Adipocyte (in vitro differentiated cells): ENCODE data around the gene ZBTB21.

ENCODE experiments used
- DNase-seq: peaks from one replicate; pipeline ENCODE4 v3.0.0-alpha.2; 2015; ENCODE audit warnings: low read depth
- H3K27me3 ChIP-seq: replicated peaks from 2 replicates; pipeline ENCODE4 v1.7.0; 2013; ENCODE audit warnings: mild to moderate bottlenecking, low read length, moderate library complexity; ENCODE audit not compliant: control insufficient read depth, insufficient read depth
- H3K36me3 ChIP-seq: 2 replicates; pipeline ENCODE4 v1.7.0; 2013; ENCODE audit warnings: low read length, mild to moderate bottlenecking, moderate library complexity; ENCODE audit not compliant: control insufficient read depth, insufficient read depth, severe bottlenecking
- H3K4me1 ChIP-seq: 2 replicates; pipeline ENCODE4 v1.7.0; 2013; ENCODE audit warnings: mild to moderate bottlenecking, low read length, moderate library complexity; ENCODE audit not compliant: control insufficient read depth, insufficient read depth
- H3K4me3 ChIP-seq: 2 replicates; pipeline ENCODE4 v1.7.0; 2013; ENCODE audit warnings: mild to moderate bottlenecking, low read length, moderate library complexity
- H3K9ac ChIP-seq: 2 replicates; pipeline ENCODE4 v1.7.0; 2013; ENCODE audit warnings: mild to moderate bottlenecking, low read length, moderate library complexity
- H3K9me3 ChIP-seq: 2 replicates; pipeline ENCODE4 v1.7.0; 2013; ENCODE audit warnings: mild to moderate bottlenecking, low read length, moderate library complexity; ENCODE audit not compliant: control insufficient read depth

The ZBTB21 gene

DNA sequence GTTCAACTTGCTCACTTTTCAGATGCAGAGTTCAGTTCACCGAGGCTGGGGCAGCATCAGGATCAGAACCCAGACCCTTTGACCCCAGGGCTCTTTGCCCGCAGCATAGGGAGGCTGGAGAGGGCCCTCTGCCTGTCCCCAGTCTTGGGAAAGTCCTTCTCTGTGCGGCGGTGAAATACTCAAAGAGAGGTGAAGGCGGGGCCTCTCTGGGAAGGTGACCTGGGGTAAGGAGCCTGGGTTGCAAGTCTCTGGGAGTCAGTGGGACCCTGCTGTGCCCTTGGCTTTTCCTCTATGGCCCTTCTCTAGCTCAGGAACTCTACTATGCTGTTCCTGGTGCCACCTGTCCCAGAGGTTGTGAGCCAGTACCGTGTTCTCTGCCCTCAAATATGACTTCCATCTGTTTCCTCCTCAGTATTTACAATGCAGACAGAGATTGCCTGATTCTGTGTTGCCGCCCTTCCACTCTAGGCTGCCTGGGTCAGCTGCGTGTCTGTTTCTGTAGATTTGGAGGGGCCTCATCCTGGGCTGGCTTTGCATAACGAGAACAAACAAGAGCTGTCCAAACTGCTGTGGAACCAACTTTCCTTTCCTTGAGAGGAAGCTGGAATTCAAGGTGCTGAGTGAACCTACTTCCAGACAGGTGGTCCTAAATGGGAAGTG is 18.7 kb upstream of the ZBTB21 start:
- Histone ChIP-seq H3K36me3 (no peaks in the 10 kb centered on the region), H3K4me3 (no peak overlapping the region), H3K27me3 (peaks cover 11% of the 10 kb centered on the region), H3K9ac (no peak overlapping the region), H3K4me1 (no peaks in the 10 kb centered on the region), H3K9me3 (no peaks in the 10 kb centered on the region)
- DNase-seq = no peak

DNA sequence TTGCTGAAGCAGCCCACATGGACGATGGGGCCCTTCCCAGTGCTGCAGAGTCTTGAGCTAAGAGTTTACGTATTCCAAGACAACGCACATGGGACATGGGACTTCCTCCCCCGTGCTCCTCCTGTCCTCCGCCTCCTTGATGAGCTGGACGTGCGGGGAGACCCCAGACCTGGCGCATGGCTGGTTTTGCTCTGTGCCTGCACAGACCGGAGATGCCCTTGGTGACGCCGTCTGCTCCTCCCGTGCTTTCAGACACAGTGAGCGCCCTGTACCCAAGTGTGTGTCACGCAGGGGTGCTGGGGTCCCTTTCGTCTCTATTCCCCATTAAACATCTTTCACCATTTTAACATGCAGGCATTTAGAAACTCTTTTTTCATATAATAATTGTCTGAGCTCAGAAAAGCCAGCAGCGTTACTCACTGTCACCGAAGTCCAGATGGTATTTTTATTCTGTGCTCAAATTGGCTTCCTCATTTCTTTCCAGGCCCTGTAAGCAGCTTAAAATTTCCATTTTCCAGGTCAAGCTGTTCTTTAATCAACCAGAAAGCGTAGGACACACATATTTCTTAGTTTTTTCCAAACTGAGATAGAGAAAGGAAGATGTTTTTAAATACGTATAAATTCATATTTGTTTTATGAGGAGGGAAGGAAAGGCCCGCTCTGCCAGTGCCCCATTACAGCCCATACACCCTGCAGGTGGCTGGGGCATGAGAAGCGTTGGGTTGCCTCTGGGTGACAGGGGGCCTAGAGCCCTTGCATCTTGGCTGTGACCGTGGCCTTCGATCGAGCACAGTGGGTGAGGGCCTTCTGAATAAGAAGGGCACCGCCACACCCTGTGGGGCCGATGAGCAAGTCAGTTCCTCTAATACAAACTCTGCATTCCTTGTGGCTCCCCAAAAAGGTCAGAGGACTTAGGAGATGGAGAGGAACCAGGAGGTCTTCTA is 17.9 kb upstream of the ZBTB21 start:
- H3K27me3 ChIP-seq = peaks cover 19% of the 10 kb centered on the region
- H3K9ac ChIP-seq = no peak overlapping the region
- no peaks in the 10 kb centered on the region for H3K36me3 ChIP-seq
- no peak overlapping the region for H3K4me3 ChIP-seq
- H3K4me1 ChIP-seq = no peaks in the 10 kb centered on the region
- no peaks in the 10 kb centered on the region for H3K9me3 ChIP-seq
- DNase-seq = no peak

DNA sequence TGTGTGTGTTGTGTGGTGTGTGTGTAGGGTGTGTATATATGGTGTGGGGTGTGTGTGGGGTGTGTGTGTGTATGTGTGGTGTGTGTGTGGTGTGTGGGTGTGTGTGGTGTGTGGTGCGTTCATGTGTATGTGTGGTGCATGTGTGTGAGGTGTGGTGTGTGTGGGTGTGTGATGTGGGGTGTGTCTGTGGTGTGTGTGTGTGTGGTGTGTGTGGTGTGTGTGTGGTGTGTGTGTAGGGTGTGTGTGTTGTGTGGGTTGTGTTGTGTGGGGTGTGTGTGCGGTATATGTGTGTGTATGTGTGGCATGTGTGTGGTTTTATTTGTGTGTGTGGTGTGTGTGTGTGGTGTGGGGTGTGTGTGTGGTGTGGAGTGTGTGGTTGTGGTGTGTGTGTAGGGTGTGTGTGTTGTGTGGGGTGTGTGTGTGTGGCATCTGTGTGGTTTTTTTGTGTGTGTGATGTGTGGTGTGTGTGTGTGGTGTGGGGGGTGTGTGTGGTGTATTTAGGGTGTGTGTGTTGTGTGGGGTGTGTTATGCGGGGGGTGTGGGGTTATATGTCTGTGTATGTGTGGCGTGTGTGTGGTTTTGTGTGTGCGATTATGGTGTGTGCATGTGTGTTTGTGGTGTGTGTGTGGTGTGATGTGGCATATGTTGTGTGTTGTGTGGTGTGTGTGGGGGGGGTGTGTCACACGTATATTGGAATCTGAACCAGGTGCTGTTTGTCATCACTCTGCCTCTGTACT is 17.1 kb upstream of the ZBTB21 start:
- H3K36me3 ChIP-seq = no peaks in the 10 kb centered on the region
- H3K9me3 ChIP-seq = no peaks in the 10 kb centered on the region
- no peak for DNase-seq
- H3K27me3 ChIP-seq = peaks cover 24% of the 10 kb centered on the region
- no peaks in the 10 kb centered on the region for H3K4me1 ChIP-seq
- H3K9ac ChIP-seq = no peak overlapping the region
- H3K4me3 ChIP-seq = no peak overlapping the region

DNA sequence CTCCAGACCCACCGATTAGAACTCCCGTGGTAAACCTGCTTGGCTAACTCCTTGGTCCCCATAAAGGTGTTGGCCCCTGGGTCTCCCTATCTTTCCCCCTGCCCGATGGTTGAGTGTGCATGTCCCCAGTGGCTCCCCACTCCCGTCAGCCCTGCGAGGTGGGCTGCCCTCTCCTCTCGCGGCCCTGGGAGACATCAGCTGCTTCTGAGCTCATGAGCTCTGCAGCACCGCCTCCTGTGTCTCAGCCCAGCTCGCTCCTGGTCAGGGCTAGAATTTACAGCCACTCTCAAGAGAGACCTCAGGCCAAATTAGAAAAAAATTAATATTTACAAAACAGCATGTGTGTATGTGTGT is 15.9 kb upstream of the ZBTB21 start:
- Histone ChIP-seq H3K9ac (no peak overlapping the region), H3K9me3 (no peaks in the 10 kb centered on the region), H3K4me1 (no peaks in the 10 kb centered on the region), H3K36me3 (no peaks in the 10 kb centered on the region), H3K27me3 (peaks cover 32% of the 10 kb centered on the region), H3K4me3 (no peak overlapping the region)
- DNase-seq = no peak

DNA sequence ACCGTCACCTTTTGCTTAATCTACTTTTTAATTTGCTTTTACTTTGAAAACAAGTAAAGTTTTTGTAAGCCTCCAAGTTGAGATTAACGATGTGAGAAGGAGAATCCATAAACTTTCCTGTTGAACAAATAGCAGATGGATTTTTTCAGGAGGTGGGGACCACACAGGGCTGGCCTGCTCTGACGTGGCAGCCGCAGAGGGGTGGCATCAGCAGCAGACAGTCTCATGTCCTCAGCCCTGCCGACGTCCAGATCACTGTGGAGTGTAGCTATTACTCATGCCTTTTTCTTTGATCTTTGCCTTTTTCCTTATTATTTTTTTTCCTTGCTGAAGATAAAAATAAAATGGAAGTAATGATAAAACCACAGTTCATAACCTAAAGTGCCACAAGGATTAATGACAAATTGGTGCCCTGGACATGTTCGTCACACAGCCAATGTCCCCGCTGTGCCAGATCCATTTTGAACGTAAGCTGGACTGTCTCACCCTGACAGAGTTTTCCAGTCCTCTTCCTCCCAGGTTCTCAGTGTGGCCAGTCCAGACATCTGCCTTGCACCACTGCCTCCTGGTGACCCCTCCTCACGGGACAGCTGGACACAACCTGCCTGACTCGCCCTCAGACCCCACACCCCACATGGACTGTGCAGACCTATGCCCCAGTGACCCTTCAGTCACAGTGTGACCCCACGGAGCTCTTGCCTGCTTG is 15.4 kb upstream of the ZBTB21 start:
- Histone ChIP-seq H3K4me1 (no peaks in the 10 kb centered on the region), H3K9ac (no peak overlapping the region), H3K27me3 (peaks cover 32% of the 10 kb centered on the region), H3K4me3 (no peak overlapping the region), H3K9me3 (no peaks in the 10 kb centered on the region), H3K36me3 (no peaks in the 10 kb centered on the region)
- DNase-seq = no peak

DNA sequence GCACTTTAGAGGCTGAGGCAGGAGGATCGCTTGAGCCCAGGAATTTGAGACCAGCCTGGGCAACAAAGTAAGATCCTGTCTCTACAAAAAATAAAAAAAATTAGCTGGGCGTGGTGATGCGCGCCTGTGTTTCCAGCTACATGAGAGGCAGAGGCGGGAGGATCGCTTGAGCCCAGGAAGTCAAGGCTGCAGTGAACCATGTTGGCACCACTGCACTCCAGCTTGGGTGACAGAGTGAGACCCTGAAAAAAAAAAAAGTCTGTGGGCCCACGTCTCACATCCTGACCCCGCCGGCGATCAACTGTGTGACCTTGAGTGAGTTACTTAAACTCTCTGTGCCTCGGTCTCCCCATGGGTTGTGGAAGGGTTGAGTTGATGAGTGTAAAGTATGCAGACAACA is 12.7 kb upstream of the ZBTB21 start:
- H3K9ac ChIP-seq = no peak overlapping the region
- no peak overlapping the region for H3K4me3 ChIP-seq
- DNase-seq = no peak
- no peaks in the 10 kb centered on the region for H3K36me3 ChIP-seq
- no peaks in the 10 kb centered on the region for H3K4me1 ChIP-seq
- H3K27me3 ChIP-seq = peaks cover 29% of the 10 kb centered on the region
- no peaks in the 10 kb centered on the region for H3K9me3 ChIP-seq

DNA sequence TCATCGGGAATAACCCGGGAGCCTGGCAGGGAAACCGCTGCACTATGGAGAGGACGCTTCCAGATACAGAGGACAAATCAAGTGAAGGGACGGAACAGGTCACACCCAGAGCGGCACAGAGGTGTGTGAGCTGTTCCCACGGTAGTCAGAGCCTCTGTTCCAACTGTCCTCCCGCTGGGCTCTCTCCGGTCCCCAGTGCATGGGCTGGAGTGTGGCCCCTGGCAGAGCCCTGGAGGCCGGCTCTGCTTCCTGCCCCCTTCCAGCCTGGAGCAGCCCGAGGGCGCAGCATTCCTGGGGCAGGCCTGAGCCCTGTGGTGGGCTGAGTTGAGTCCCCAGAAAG is 11.9 kb upstream of the ZBTB21 start:
- DNase-seq = no peak
- Histone ChIP-seq H3K36me3 (no peaks in the 10 kb centered on the region), H3K4me1 (no peaks in the 10 kb centered on the region), H3K9me3 (no peaks in the 10 kb centered on the region), H3K4me3 (no peak overlapping the region), H3K9ac (no peak overlapping the region), H3K27me3 (peaks cover 29% of the 10 kb centered on the region)

DNA sequence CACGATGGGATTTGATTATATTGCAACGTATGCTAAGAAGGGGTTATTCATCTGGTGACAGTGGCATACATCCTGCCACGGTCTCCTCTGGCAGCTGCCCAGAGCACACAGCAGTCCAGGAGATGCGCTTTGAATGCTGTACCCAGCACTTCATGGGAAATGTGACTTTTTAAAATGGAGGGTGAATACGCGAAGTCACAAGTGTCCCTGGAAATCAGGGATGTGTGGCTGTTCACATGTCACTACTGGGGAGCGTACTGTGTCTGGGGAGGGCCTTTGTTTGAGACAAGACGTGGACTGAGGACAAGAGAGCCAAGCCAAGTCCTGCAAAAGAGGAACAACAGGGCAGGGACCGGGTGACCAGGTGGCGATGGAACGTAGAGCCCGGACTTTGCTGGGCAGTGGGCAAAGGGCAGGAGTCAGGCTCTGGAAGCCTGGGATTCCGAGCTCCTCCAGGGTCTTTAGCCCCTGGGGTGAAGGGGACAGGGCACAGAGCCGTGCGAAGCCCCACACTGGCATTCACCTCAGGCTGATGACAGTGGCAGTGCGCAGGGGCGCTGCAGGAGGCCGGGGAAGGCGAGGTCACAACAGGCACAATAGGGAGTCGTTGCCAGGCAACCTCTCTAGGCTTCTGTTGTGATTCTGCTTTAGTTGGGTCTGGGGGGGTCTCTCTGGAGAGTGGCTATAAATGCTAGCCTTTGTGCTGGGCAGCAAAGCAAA is 11.4 kb upstream of the ZBTB21 start:
- Histone ChIP-seq H3K4me3 (no peak overlapping the region), H3K36me3 (no peaks in the 10 kb centered on the region), H3K27me3 (peaks cover 29% of the 10 kb centered on the region), H3K4me1 (no peaks in the 10 kb centered on the region), H3K9ac (no peak overlapping the region), H3K9me3 (no peaks in the 10 kb centered on the region)
- DNase-seq = no peak

DNA sequence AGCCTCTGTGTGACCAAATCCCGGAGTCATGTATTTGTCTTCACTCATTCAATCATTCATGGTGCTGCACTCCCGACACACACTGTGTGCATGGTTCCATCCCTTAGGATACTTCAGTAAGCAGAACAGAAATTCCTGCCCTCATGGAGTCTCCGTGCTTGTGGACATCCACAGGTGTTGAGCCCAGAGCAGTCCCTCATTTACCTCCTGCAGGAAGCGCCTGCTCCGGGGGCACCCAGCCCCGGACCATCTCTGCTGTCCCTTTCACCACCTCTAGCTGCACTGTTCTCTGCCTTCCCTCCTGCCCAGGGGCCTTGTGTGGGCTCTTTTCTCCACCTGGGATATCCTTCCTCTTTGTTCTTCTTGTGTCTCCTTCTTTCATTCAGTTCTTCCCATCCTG is 9.5 kb upstream of the ZBTB21 start:
- Histone ChIP-seq H3K27me3 (peaks cover 29% of the 10 kb centered on the region), H3K9me3 (no peaks in the 10 kb centered on the region), H3K4me1 (no peaks in the 10 kb centered on the region), H3K4me3 (no peak overlapping the region), H3K9ac (no peak overlapping the region), H3K36me3 (no peaks in the 10 kb centered on the region)
- DNase-seq = no peak

DNA sequence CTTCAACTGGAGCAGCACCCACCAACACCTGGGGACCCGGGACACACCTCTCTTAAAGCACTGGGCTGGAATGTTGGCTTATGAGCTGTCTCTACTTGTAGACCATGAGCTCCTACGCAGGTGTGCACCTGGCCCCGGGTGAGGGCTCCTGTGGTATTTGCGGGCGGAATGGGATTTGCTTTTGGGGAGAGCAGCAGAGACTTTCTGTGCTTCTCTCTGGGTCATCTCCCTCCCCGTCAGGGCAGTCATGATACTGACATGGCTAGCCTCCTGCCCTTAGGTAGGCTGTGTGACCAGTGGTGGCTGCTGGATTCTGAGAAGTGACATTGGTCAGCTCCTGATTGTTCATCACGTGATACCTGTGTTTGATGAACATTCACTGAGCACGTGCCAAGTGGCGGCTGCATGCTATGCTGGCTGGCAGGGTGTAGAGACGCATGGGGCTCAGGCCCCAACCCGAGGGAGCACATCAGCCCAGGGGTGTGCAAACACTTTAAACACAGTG is 9.0 kb upstream of the ZBTB21 start:
- H3K36me3 ChIP-seq = no peaks in the 10 kb centered on the region
- no peak overlapping the region for H3K4me3 ChIP-seq
- peaks cover 29% of the 10 kb centered on the region for H3K27me3 ChIP-seq
- no peak for DNase-seq
- no peaks in the 10 kb centered on the region for H3K4me1 ChIP-seq
- no peak overlapping the region for H3K9ac ChIP-seq
- H3K9me3 ChIP-seq = peaks cover 3% of the 10 kb centered on the region
